Endothelial cell of umbilical vein (primary cell): ENCODE data around the gene ANKRD35. TPM values are rescaled to one million over a fixed set of nuclear protein-coding genes. Genes with fewer than 3 reads are reported as not detected.

Source experiments
- BruUV-seq: library from RNA; stranded (reverse); fragments of 400-500 nt; replicated peaks from 2 replicates; lab custom pipeline; 2021; lab: Mats Ljungman, UMichigan
- CTCF ChIA-PET: fragments of 300-600, 350-600 bp; sonication (Branson Sonifier 250); formaldehyde crosslinking; loops from one replicate; lab custom pipeline; 2021; ENCODE audit warnings: antibody characterized with exemption, inconsistent platforms; lab: Charles Lee
- POLR2A ChIA-PET: fragments of 300-600, 350-600 bp; sonication (Branson Sonifier 250); formaldehyde crosslinking; loops from one replicate; lab custom pipeline; 2021; ENCODE audit warnings: antibody characterized with exemption, inconsistent platforms; lab: Charles Lee
- DNase-seq: peaks from one replicate; pipeline ENCODE4 v3.0.0-alpha.2; 2011; ENCODE audit warnings: low read depth, low spot score
- FAIRE-seq: peaks from 2 replicates; lab custom pipeline; 2011; peaks lifted over from hg19 to GRCh38; lab: Jason Lieb, UNC
- H2AFZ ChIP-seq: 2 replicates; pipeline ENCODE4 v1.6.0; 2012; ENCODE audit warnings: low read depth, low read length, control low read depth, inconsistent platforms
- H3K27ac ChIP-seq: 2 replicates; pipeline ENCODE4 v1.5.1; 2011; ENCODE audit warnings: low read depth, mild to moderate bottlenecking, control low read depth, low read length, moderate library complexity; ENCODE audit not compliant: insufficient read depth
- H3K27me3 ChIP-seq, 2 experiments: 2 replicates each; pipeline versions ENCODE4 v1.6.0 to v1.6.1; 2011; ENCODE audit warnings: low read length in 2 of 2, mixed read lengths in 1 of 2; ENCODE audit not compliant: control insufficient read depth in 2 of 2, insufficient read depth in 2 of 2
- H3K36me3 ChIP-seq, 2 experiments: 2 replicates in 1 of 2; 3 replicates in 1 of 2; pipeline ENCODE4 v1.5.1; 2011; ENCODE audit warnings: low read length in 2 of 2, mild to moderate bottlenecking in 1 of 2, moderate library complexity in 1 of 2; ENCODE audit not compliant: control insufficient read depth in 2 of 2, insufficient read depth in 2 of 2; ENCODE audit errors: extremely low read depth in 1 of 2
- H3K4me1 ChIP-seq: 3 replicates; pipeline ENCODE4 v1.5.1; 2011; ENCODE audit warnings: mild to moderate bottlenecking, low read length; ENCODE audit not compliant: control insufficient read depth, insufficient read depth; ENCODE audit errors: extremely low read depth
- H3K4me2 ChIP-seq: 2 replicates; pipeline ENCODE4 v1.6.1; 2011; ENCODE audit warnings: low read length, control low read depth, mixed read lengths; ENCODE audit not compliant: insufficient read depth
- H3K4me3 ChIP-seq, 3 experiments: fragments of 200-600 bp in 1 of 3; sonication (generic), shearing (Covaris generic) in 1 of 3; replicated peaks in 1 of 3; 2 replicates each; pipeline ENCODE4 v1.5.1; 2011 to 2016; ENCODE audit warnings: control low read depth in 3 of 3, low read length in 3 of 3, mild to moderate bottlenecking in 2 of 3, inconsistent platforms in 1 of 3, low read depth in 1 of 3, moderate library complexity in 1 of 3; ENCODE audit not compliant: insufficient read depth in 1 of 3
- H3K79me2 ChIP-seq: 2 replicates; pipeline ENCODE4 v1.6.0; 2012; ENCODE audit warnings: low read length, inconsistent platforms; ENCODE audit not compliant: control insufficient read depth, insufficient read depth
- H3K9ac ChIP-seq: replicated peaks from 2 replicates; pipeline ENCODE3; 2011; ENCODE audit warnings: low read length, control low read depth; ENCODE audit not compliant: insufficient read depth; ENCODE audit errors: extremely low read depth
- H3K9me1 ChIP-seq: replicated peaks from 3 replicates; pipeline ENCODE4 v1.6.0; 2011; ENCODE audit warnings: mild to moderate bottlenecking, low read length; ENCODE audit not compliant: control insufficient read depth, insufficient read depth; ENCODE audit errors: extremely low read depth
- H3K9me3 ChIP-seq: replicated peaks from 2 replicates; pipeline ENCODE4 v1.5.1; 2012; ENCODE audit warnings: low read length, inconsistent platforms; ENCODE audit not compliant: control insufficient read depth, insufficient read depth
- H4K20me1 ChIP-seq: replicated peaks from 2 replicates; pipeline ENCODE3; 2011; ENCODE audit warnings: mild to moderate bottlenecking, low read length; ENCODE audit not compliant: control insufficient read depth, insufficient read depth; ENCODE audit errors: extremely low read depth
- CTCF ChIP-seq, 2 donors: IDR thresholded peaks; 1 replicate in 1 of 2; 2 replicates in 1 of 2; pipeline ENCODE4 v1.5.1; 2011; ENCODE audit warnings: low read length in 2 of 2, mild to moderate bottlenecking in 2 of 2, moderate library complexity in 2 of 2, control low read depth in 1 of 2, inconsistent platforms in 1 of 2, low read depth in 1 of 2; ENCODE audit not compliant: insufficient read depth in 1 of 2; ENCODE audit errors: extremely low read depth in 1 of 2
- EZH2 ChIP-seq: IDR thresholded peaks from 2 replicates; pipeline ENCODE4 v1.6.1; 2012; ENCODE audit warnings: borderline replicate concordance, low read depth, mild to moderate bottlenecking, moderate library complexity, low read length, inconsistent platforms; ENCODE audit not compliant: severe bottlenecking
- FOS ChIP-seq: IDR thresholded peaks from 2 replicates; pipeline ENCODE4 v1.6.1; 2011; ENCODE audit warnings: mild to moderate bottlenecking, low read length, moderate library complexity, borderline replicate concordance; ENCODE audit not compliant: insufficient read depth
- GATA2 ChIP-seq: IDR thresholded peaks from 2 replicates; pipeline ENCODE4 v1.7.0; 2011; ENCODE audit warnings: low read depth, mild to moderate bottlenecking, moderate library complexity, mixed read lengths, low read length; ENCODE audit not compliant: insufficient read length, insufficient read depth
- JUN ChIP-seq: IDR thresholded peaks from 2 replicates; pipeline ENCODE4 v1.6.1; 2011; ENCODE audit warnings: borderline replicate concordance, low read depth; ENCODE audit not compliant: insufficient read length, insufficient read depth
- MAX ChIP-seq: IDR thresholded peaks from 2 replicates; pipeline ENCODE4 v1.6.1; 2011; ENCODE audit not compliant: insufficient read depth, insufficient read length
- MYC ChIP-seq: IDR thresholded peaks from one replicate; pipeline ENCODE4 v1.6.1; 2011; ENCODE audit warnings: mild to moderate bottlenecking, low read depth, low read length
- POLR2A ChIP-seq: IDR thresholded peaks from 2 replicates; pipeline ENCODE4 v1.6.1; 2012; ENCODE audit warnings: low read depth, mild to moderate bottlenecking, control low read depth, low read length
- POLR2AphosphoS5 ChIP-seq: IDR thresholded peaks from 2 replicates; pipeline ENCODE4 v1.6.1; 2012; ENCODE audit warnings: low read depth, mild to moderate bottlenecking, control low read depth, low read length, moderate library complexity; ENCODE audit not compliant: insufficient read depth
- dilution Hi-C: fragments of 300-500 bp; cut with MboI; formaldehyde crosslinking; loops from one replicate; pipeline ENCODE4 v1.15.0; 2019; ENCODE audit warnings: low sequenced_read_pairs; ENCODE audit not compliant: extremely low pct_ligation_motif_present
- intact Hi-C: fragments of 100-400 bp; cut with micrococcal nuclease; formaldehyde crosslinking; loops from one replicate; pipeline ENCODE4 v1.10.0; 2022
- polyA plus RNA-seq, 4 experiments: library from polyadenylated mRNA; depleted of rRNA in 3 of 4; stranded (reverse) in 3 of 4; unstranded in 1 of 4; fragments of >200 nt; gene quantifications; 2 replicates each; pipeline versions ENCODE4 v1.2.1 to v1.2.3, GENCODE V29; 2011 to 2012; ENCODE audit warnings: missing spikeins in 1 of 4
- total RNA-seq: library from RNA; stranded (reverse); gene quantifications from 2 replicates; pipeline ENCODE4 v1.2.3, GENCODE V29; 2021

Gene ANKRD35
- total and polyA plus RNA-seq, 2 donors (not counting 3 experiments of a cell fraction or from before 2014, with no cell fraction given): 0.15 to 0.20 TPM

- peak overlapping the region; percentile 69 for H3K27ac ChIP-seq
- no peaks in the 10 kb centered on the region for H3K9me3 ChIP-seq
- CTCF ChIA-PET: interaction anchor here (1.1 to 6.2 kb wide), 7 partner anchors 18 to 103 kb away, joined by 3 to 69 read pairs (median 4); partner anchors contain the start of genes NUDT17 and PIAS3
- peaks cover 13% of the 10 kb centered on the region for H3K4me1 ChIP-seq
- peak overlapping the region; percentile 71 for H3K4me2 ChIP-seq
- no peaks in the 10 kb centered on the region for H3K27me3 ChIP-seq
- H3K4me3 ChIP-seq: peak overlapping the region; percentile 47 to 95 (median 86)
- peak; percentile 42 for FAIRE-seq
- peaks cover 19 to 27% of the 10 kb centered on the region in 2 experiments for H3K36me3 ChIP-seq
- H3K9me1 ChIP-seq: no peaks in the 10 kb centered on the region
- intact Hi-C loops: loop anchor here (1.0 to 10.0 kb wide), 3 partner anchors 39 to 104 kb away; no protein-coding TSS in a partner anchor
- peaks cover 26% of the 10 kb centered on the region for H3K79me2 ChIP-seq
- BruUV-seq: no TSS peak
- no peak for DNase-seq
- TF ChIP-seq POLR2AphosphoS5: no peak
- no peak for TF ChIP-seq MYC
- TF ChIP-seq FOS: no peak
- no peak for TF ChIP-seq CTCF (IDR thresholded peaks at IDR 0.05; ENCODE audit: extremely low read depth in 1 of 2, insufficient read depth in 1 of 2, low read depth in 1 of 2, low read length in 2 of 2)
- no peak for TF ChIP-seq GATA2
- TF ChIP-seq MAX: no peak
- TF ChIP-seq JUN: no peak
- no peak for TF ChIP-seq POLR2A
- no peak for TF ChIP-seq EZH2
- dilution Hi-C loops: no loop called here
- H4K20me1 ChIP-seq: no peaks in the 10 kb centered on the region
- peak overlapping the region; percentile 89 for H3K9ac ChIP-seq
- peak overlapping the region; percentile 62 for H2AFZ ChIP-seq
- POLR2A ChIA-PET: interaction anchor here (0.7 to 1.6 kb wide), 3 partner anchors 42 to 103 kb away, joined by 3 to 5 read pairs (median 4); partner anchors contain the start of gene RBM8A
Measured at GRCh38 chr1:145824499-145824842, 61.2 kb downstream of the ANKRD35 start.
